Astrocyte (in vitro differentiated cells and primary cell): ENCODE data around the gene NHLH1. TPM values are rescaled to one million over a fixed set of nuclear protein-coding genes. Genes with fewer than 3 reads are reported as not detected.

Experiments
- DNase-seq: peaks from one replicate; pipeline ENCODE4 v3.0.0-alpha.2; 2010; ENCODE audit warnings: low read depth
- FAIRE-seq: peaks from 2 replicates; lab custom pipeline; 2011; peaks lifted over from hg19 to GRCh38; lab: Jason Lieb, UNC
- H2AFZ ChIP-seq: 2 replicates; pipeline ENCODE4 v1.6.0; 2012; ENCODE audit warnings: low read depth, low read length, inconsistent platforms
- H3K27ac ChIP-seq: 2 replicates; pipeline ENCODE4 v1.5.1; 2011; ENCODE audit warnings: low read depth, low read length, inconsistent platforms
- H3K27me3 ChIP-seq: 2 replicates; pipeline ENCODE4 v1.6.0; 2011; ENCODE audit warnings: low read length, inconsistent platforms; ENCODE audit not compliant: insufficient read depth
- H3K36me3 ChIP-seq: 2 replicates; pipeline ENCODE4 v1.5.1; 2011; ENCODE audit warnings: low read length, inconsistent platforms; ENCODE audit not compliant: insufficient read depth
- H3K4me1 ChIP-seq: 2 replicates; pipeline ENCODE4 v1.5.1; 2011; ENCODE audit warnings: low read length, inconsistent platforms; ENCODE audit not compliant: insufficient read depth
- H3K4me2 ChIP-seq: 2 replicates; pipeline ENCODE4 v1.6.0; 2012; ENCODE audit warnings: low read length, inconsistent platforms
- H3K4me3 ChIP-seq: 2 replicates; pipeline ENCODE4 v1.5.1; 2011; ENCODE audit warnings: low read depth, mild to moderate bottlenecking, low read length, inconsistent platforms; ENCODE audit not compliant: insufficient read depth
- H3K79me2 ChIP-seq: 2 replicates; pipeline ENCODE4 v1.6.0; 2012; ENCODE audit warnings: mild to moderate bottlenecking, low read length, inconsistent platforms; ENCODE audit not compliant: insufficient read depth
- H3K9ac ChIP-seq: 2 replicates; pipeline ENCODE4 v1.6.0; 2012; ENCODE audit warnings: mild to moderate bottlenecking, low read length, inconsistent platforms
- H3K9me3 ChIP-seq: 2 replicates; pipeline ENCODE4 v1.5.1; 2012; ENCODE audit warnings: low read depth, mild to moderate bottlenecking, low read length, inconsistent platforms; ENCODE audit not compliant: insufficient read depth
- H4K20me1 ChIP-seq: 2 replicates; pipeline ENCODE4 v1.6.0; 2012; ENCODE audit warnings: low read length, inconsistent platforms; ENCODE audit not compliant: insufficient read depth
- H3K27ac Mint-ChIP-seq: one replicate; pipeline ENCODE4 v1.8.0; 2021; ENCODE audit warnings: mild to moderate bottlenecking, mixed read lengths; ENCODE audit not compliant: unreplicated experiment
- H3K27me3 Mint-ChIP-seq: one replicate; pipeline ENCODE4 v1.8.0; 2021; ENCODE audit warnings: low read depth, mixed read lengths; ENCODE audit not compliant: unreplicated experiment
- H3K36me3 Mint-ChIP-seq: one replicate; pipeline ENCODE4 v1.8.0; 2021; ENCODE audit warnings: low read depth, mixed read lengths; ENCODE audit not compliant: unreplicated experiment
- H3K4me1 Mint-ChIP-seq: one replicate; pipeline ENCODE4 v1.8.0; 2021; ENCODE audit warnings: low read depth, mixed read lengths; ENCODE audit not compliant: unreplicated experiment
- H3K4me3 Mint-ChIP-seq: one replicate; pipeline ENCODE4 v1.8.0; 2021; ENCODE audit warnings: mild to moderate bottlenecking, moderate library complexity, mixed read lengths; ENCODE audit not compliant: unreplicated experiment
- H3K9me3 Mint-ChIP-seq: one replicate; pipeline ENCODE4 v1.8.0; 2021; ENCODE audit warnings: mild to moderate bottlenecking, mixed read lengths; ENCODE audit not compliant: unreplicated experiment
- CTCF ChIP-seq: IDR thresholded peaks from 2 replicates; pipeline ENCODE4 v1.5.1; 2011; ENCODE audit warnings: low read depth, mild to moderate bottlenecking, inconsistent platforms, low read length, moderate library complexity; ENCODE audit not compliant: insufficient read depth
- EZH2 ChIP-seq: IDR thresholded peaks from 2 replicates; pipeline ENCODE4 v1.6.1; 2012; ENCODE audit warnings: mild to moderate bottlenecking, low read length, inconsistent platforms; ENCODE audit not compliant: insufficient read depth
- total RNA-seq: library from RNA; stranded (reverse); gene quantifications from 2 replicates; pipeline ENCODE4 v1.2.1, GENCODE V29; 2021

Gene NHLH1
- total RNA-seq, 1 donor from 2014 or later: 0.70 TPM

- Mint-ChIP-seq H3K27me3 (no peaks in the 10 kb centered on the region), H3K4me3 (peak overlapping the region; percentile 92), H3K4me1 (peaks cover 44% of the 10 kb centered on the region), H3K36me3 (no peaks in the 10 kb centered on the region), H3K27ac (peak overlapping the region; percentile 30), H3K9me3 (no peaks in the 10 kb centered on the region)
- Histone ChIP-seq H3K36me3 (no peaks in the 10 kb centered on the region), H3K9ac (no peak overlapping the region), H3K4me3 (peak overlapping the region; percentile 69), H3K4me1 (peaks cover 13% of the 10 kb centered on the region), H4K20me1 (peaks cover 17% of the 10 kb centered on the region), H3K9me3 (no peaks in the 10 kb centered on the region), H2AFZ (no peak overlapping the region), H3K27ac (no peak overlapping the region), H3K27me3 (no peaks in the 10 kb centered on the region), H3K4me2 (peak overlapping the region; percentile 88), H3K79me2 (peaks cover 13% of the 10 kb centered on the region)
- no peak for TF ChIP-seq EZH2
- no peak for TF ChIP-seq CTCF
- FAIRE-seq (no peak), DNase-seq (no peak)
These were observed 35.3 kb downstream of the NHLH1 start for GRCh38 chr1:160402001-160402795.

- no peak overlapping the region for H2AFZ ChIP-seq
- H3K4me2 ChIP-seq: no peak overlapping the region
- H3K27me3 Mint-ChIP-seq: no peaks in the 10 kb centered on the region
- peak overlapping the region; percentile 30 for H3K4me3 Mint-ChIP-seq
- no peak for TF ChIP-seq CTCF
- no peak for TF ChIP-seq EZH2
- H3K36me3 ChIP-seq: no peaks in the 10 kb centered on the region
- H3K4me3 ChIP-seq: no peak overlapping the region
- H3K36me3 Mint-ChIP-seq: no peaks in the 10 kb centered on the region
- no peaks in the 10 kb centered on the region for H3K27me3 ChIP-seq
- H3K9me3 Mint-ChIP-seq: no peaks in the 10 kb centered on the region
- no peak overlapping the region for H3K27ac ChIP-seq
- H3K9me3 ChIP-seq: no peaks in the 10 kb centered on the region
- H3K79me2 ChIP-seq: peaks cover 13% of the 10 kb centered on the region
- H3K4me1 Mint-ChIP-seq: peaks cover 51% of the 10 kb centered on the region
- H3K9ac ChIP-seq: no peak overlapping the region
- H4K20me1 ChIP-seq: peaks cover 21% of the 10 kb centered on the region
- DNase-seq (no peak), FAIRE-seq (no peak)
- H3K4me1 ChIP-seq: peaks cover 20% of the 10 kb centered on the region
- H3K27ac Mint-ChIP-seq: no peak overlapping the region
These were observed 36.4 kb downstream of the NHLH1 start for GRCh38 chr1:160403244-160403643.

- no peak for FAIRE-seq
- H3K4me3 ChIP-seq: no peak overlapping the region
- peaks cover 2% of the 10 kb centered on the region for H3K36me3 Mint-ChIP-seq
- TF ChIP-seq CTCF (no peak), EZH2 (no peak)
- no peaks in the 10 kb centered on the region for H3K27me3 Mint-ChIP-seq
- no peak overlapping the region for H3K9ac ChIP-seq
- H3K9me3 Mint-ChIP-seq: no peaks in the 10 kb centered on the region
- no peaks in the 10 kb centered on the region for H3K27me3 ChIP-seq
- no peak for DNase-seq
- no peak overlapping the region for H2AFZ ChIP-seq
- H3K27ac ChIP-seq: no peak overlapping the region
- H3K9me3 ChIP-seq: no peaks in the 10 kb centered on the region
- no peak overlapping the region for H3K27ac Mint-ChIP-seq
- no peak overlapping the region for H3K4me2 ChIP-seq
- peak overlapping the region; percentile 23 for H3K4me3 Mint-ChIP-seq
- H4K20me1 ChIP-seq: peaks cover 21% of the 10 kb centered on the region
- peaks cover 13% of the 10 kb centered on the region for H3K79me2 ChIP-seq
- peaks cover 56% of the 10 kb centered on the region for H3K4me1 Mint-ChIP-seq
- H3K36me3 ChIP-seq: no peaks in the 10 kb centered on the region
- H3K4me1 ChIP-seq: peaks cover 24% of the 10 kb centered on the region
These were observed 37.2 kb downstream of the NHLH1 start for GRCh38 chr1:160404094-160404493.
